ENCODE measurements around the gene SSC5D. TPM values are rescaled to one million over a fixed set of nuclear protein-coding genes. Genes with fewer than 3 reads are reported as not detected.
A peak's percentile ranks its signal among the peaks of the same experiment; 100 is the strongest.

The SSC5D gene
- total RNA-seq, 1 experiment from 2014 or later = 3.2 TPM

DNA sequence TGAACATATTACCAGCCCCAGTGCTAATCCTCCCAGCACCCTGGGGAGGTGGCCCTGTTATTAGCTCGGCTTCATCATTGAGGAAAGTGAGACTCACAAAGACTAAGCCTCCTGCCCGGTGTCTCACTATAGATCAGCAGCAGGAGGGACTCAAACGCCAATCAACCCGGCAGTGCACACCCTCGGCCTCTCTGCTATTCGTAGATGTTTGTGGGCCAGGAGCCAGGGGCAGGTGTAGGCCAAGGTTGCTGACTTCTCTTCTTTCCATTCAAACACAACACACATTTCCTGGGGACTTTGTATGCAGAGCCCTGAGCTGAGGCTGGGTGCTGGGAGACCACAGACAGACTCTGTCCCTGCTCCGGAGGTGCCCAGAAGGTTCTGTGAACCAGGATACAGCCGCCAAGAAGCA lies 66.5 kb downstream of the SSC5D start:
- Mint-ChIP-seq H3K27me3 (ENCODE audit: low read depth) (peaks cover 3% of the 10 kb centered on the region), H3K27ac (peak overlapping the region in 2 of 3 experiments; percentile 78 to 93; a peak in 4 of 7 replicates), H3K4me3 (no peak overlapping the region), H3K36me3 (ENCODE audit: insufficient read depth in 1 of 3, low read depth in 3 of 3) (no peaks in the 10 kb centered on the region), H3K9me3 (no peaks in the 10 kb centered on the region; a peak in 1 of 5 replicates), H3K4me1 (peaks cover 30 to 42% of the 10 kb centered on the region in 2 experiments)
- Histone ChIP-seq H3K9ac (ENCODE audit: extremely low read depth, insufficient read length, low read length) (no peak overlapping the region), H4K20me1 (ENCODE audit: control insufficient read depth, insufficient read depth, insufficient read length) (no peaks in the 10 kb centered on the region), H2BK15ac (ENCODE audit: low read depth, low read length) (no peak overlapping the region), H3K4me2 (ENCODE audit: insufficient read depth, insufficient read length, low read length) (no peak overlapping the region), H3K23ac (ENCODE audit: insufficient read length, low read depth, low read length) (no peak overlapping the region), H2BK120ac (ENCODE audit: low read depth, low read length, poor library complexity, severe bottlenecking) (no peak overlapping the region), H3K79me1 (ENCODE audit: insufficient read depth, low read depth, low read length, poor library complexity, severe bottlenecking) (no peaks in the 10 kb centered on the region), H2BK12ac (ENCODE audit: insufficient read length, low read depth, low read length) (no peak overlapping the region), H4K5ac (ENCODE audit: insufficient read length, low read depth, low read length) (no peak overlapping the region), H3K4me1 (ENCODE audit: insufficient read depth, low read length) (peaks cover 8% of the 10 kb centered on the region; the same call in 1 of the 2 replicates), H3K18ac (ENCODE audit: insufficient read length, low read depth, low read length) (no peak overlapping the region), H3T11ph (ENCODE audit: low read length) (no peak overlapping the region), H2BK5ac (ENCODE audit: insufficient read length, low read length) (no peak overlapping the region), H3K27me3 (ENCODE audit: insufficient read depth, low read length) (no peaks in the 10 kb centered on the region), H3K9me3 (ENCODE audit: control insufficient read depth, low read depth, low read length) (no peaks in the 10 kb centered on the region), H2BK20ac (ENCODE audit: low read depth, low read length, poor library complexity, severe bottlenecking) (no peak overlapping the region), H2AFZ (ENCODE audit: low read length) (no peak overlapping the region), H3K56ac (ENCODE audit: insufficient read length, low read depth, low read length) (no peak overlapping the region), H2AK5ac (ENCODE audit: insufficient read length, low read length) (no peak overlapping the region), H3K79me2 (ENCODE audit: insufficient read depth, low read length) (no peaks in the 10 kb centered on the region), H3K4ac (ENCODE audit: low read depth, low read length) (no peak overlapping the region), H4K8ac (replicated peaks; ENCODE audit: insufficient read length, low read depth, low read length) (no peak overlapping the region), H3K27ac (ENCODE audit: insufficient read length, low read depth, low read length) (no peak overlapping the region), H4K91ac (ENCODE audit: insufficient read length, low read depth, low read length) (no peak overlapping the region), H3K23me2 (ENCODE audit: insufficient read length, low read depth, low read length, poor library complexity, severe bottlenecking) (peaks cover 5% of the 10 kb centered on the region), H3K14ac (ENCODE audit: insufficient read depth, low read length) (no peak overlapping the region)
- TF ChIP-seq CTCF (conservative IDR thresholded peaks at IDR 0.05) = no peak
- no peak for DNase-seq
- WGBS (ENCODE audit: extremely low coverage, insufficient read length, low lambda C conversion rate) = no CpG with 5 or more reads among the region's 8 CpGs

All from H9 (cell line).